HCT116 (cell line): ENCODE measurements around the gene ARSB. TPM values are rescaled to one million over a fixed set of nuclear protein-coding genes. Genes with fewer than 3 reads are reported as not detected.

Experiments
- ATAC-seq: fragments of 200-7000 bp; cut with Tn5 transposase; 2 replicates; pipeline ENCODE4 v1.9.1; 2020; ENCODE audit warnings: mild to moderate bottlenecking, moderate library complexity
- BruUV-seq: library from RNA; stranded (reverse); fragments of 400-500 nt; replicated peaks from 2 replicates; lab custom pipeline; 2021; lab: Mats Ljungman, UMichigan
- CTCF ChIA-PET: fragments of 300-600 bp; sonication (Branson Sonifier 250); formaldehyde crosslinking; loops from one replicate; lab custom pipeline; 2021; ENCODE audit warnings: antibody characterized with exemption; lab: Charles Lee
- POLR2A ChIA-PET: fragments of 300-600, 350-600 bp; sonication (Branson Sonifier 250); formaldehyde crosslinking; loops from one replicate; lab custom pipeline; 2021; ENCODE audit warnings: antibody characterized with exemption; lab: Charles Lee
- RAD21 ChIA-PET, 2 experiments: fragments of 300-600 bp; sonication (Branson Sonifier 250); formaldehyde crosslinking; loops; one replicate each; lab custom pipeline; 2023; ENCODE audit warnings: low total read pairs in 2 of 2; ENCODE audit not compliant: uncharacterized antibody in 2 of 2, unreplicated experiment in 2 of 2, low non-redundant PET in 1 of 2; lab: Charles Lee
- DNase-seq: peaks from one replicate; pipeline ENCODE4 v3.0.0-alpha.2; 2010; ENCODE audit warnings: low read depth, low spot score
- H2AFZ ChIP-seq: fragments of 200-600 bp; shearing (Covaris generic), sonication (generic); 2 replicates; pipeline ENCODE4 v1.6.1; 2017; ENCODE audit warnings: low read depth, mixed run types, mixed read lengths, antibody characterized with exemption, low read length; ENCODE audit not compliant: poor library complexity, severe bottlenecking
- H3K27ac ChIP-seq: 2 replicates; pipeline ENCODE4 v1.5.1; 2012; ENCODE audit warnings: low read depth, low read length
- H3K27me3 ChIP-seq: fragments of 200-600 bp; sonication (generic); 2 replicates; pipeline ENCODE4 v1.6.1; 2016; ENCODE audit warnings: mixed run types, low read length, mixed read lengths; ENCODE audit not compliant: insufficient read depth
- H3K36me3 ChIP-seq, 2 experiments: fragments of 200-500 bp in 1 of 2; fragments of 200-600 bp in 1 of 2; sonication (Bioruptor generic) in 1 of 2; sonication (generic) in 1 of 2; 2 replicates each; pipeline versions ENCODE4 v1.5.1 to v1.6.1; 2014 to 2016; ENCODE audit warnings: low read length in 2 of 2, inconsistent platforms in 1 of 2, mixed read lengths in 1 of 2, mixed run types in 1 of 2; ENCODE audit not compliant: insufficient read depth in 2 of 2, control insufficient read depth in 1 of 2
- H3K4me1 ChIP-seq, 2 experiments: fragments of 200-600 bp in 1 of 2; sonication (generic) in 1 of 2; 2 replicates each; pipeline versions ENCODE4 v1.5.1 to v1.6.1; 2012 to 2017; ENCODE audit warnings: low read length in 2 of 2, inconsistent platforms in 1 of 2, mild to moderate bottlenecking in 1 of 2, mixed read lengths in 1 of 2, mixed run types in 1 of 2, moderate library complexity in 1 of 2; ENCODE audit not compliant: insufficient read depth in 2 of 2, control insufficient read depth in 1 of 2
- H3K4me2 ChIP-seq: fragments of 200-600 bp; sonication (generic); 2 replicates; pipeline ENCODE4 v1.6.1; 2017; ENCODE audit warnings: mixed run types, low read length, mixed read lengths
- H3K4me3 ChIP-seq, 2 experiments: fragments of 200-600 bp in 1 of 2; sonication (generic) in 1 of 2; replicated peaks in 1 of 2; 2 replicates each; pipeline ENCODE4 v1.5.1; 2011 to 2016; ENCODE audit warnings: low read length in 2 of 2, control low read depth in 1 of 2, low read depth in 1 of 2, mild to moderate bottlenecking in 1 of 2, mixed read lengths in 1 of 2, mixed run types in 1 of 2
- H3K79me2 ChIP-seq: fragments of 200-600 bp; sonication (generic); 2 replicates; pipeline ENCODE4 v1.6.1; 2017; ENCODE audit warnings: mild to moderate bottlenecking, mixed run types, low read length, moderate library complexity, mixed read lengths; ENCODE audit not compliant: insufficient read depth
- H3K9ac ChIP-seq: fragments of 200-600 bp; sonication (generic); 2 replicates; pipeline ENCODE4 v1.6.1; 2016; ENCODE audit warnings: low read length, mixed read lengths
- H3K9me2 ChIP-seq: fragments of 200-600 bp; sonication (generic), shearing (Covaris generic); 2 replicates; pipeline ENCODE4 v1.6.1; 2017; ENCODE audit warnings: mixed run types, mild to moderate bottlenecking, moderate library complexity; ENCODE audit not compliant: insufficient read depth
- H3K9me3 ChIP-seq, 2 experiments: fragments of 200-500 bp in 1 of 2; fragments of 200-600 bp in 1 of 2; sonication (Bioruptor generic) in 1 of 2; sonication (generic) in 1 of 2; 2 replicates each; pipeline ENCODE4 v1.6.1; 2014 to 2017; ENCODE audit warnings: low read length in 2 of 2, mixed read lengths in 2 of 2, inconsistent platforms in 1 of 2, low read depth in 1 of 2, mild to moderate bottlenecking in 1 of 2, mixed run types in 1 of 2, moderate library complexity in 1 of 2; ENCODE audit not compliant: control insufficient read depth in 1 of 2, insufficient read depth in 1 of 2
- H4K20me1 ChIP-seq: fragments of 200-600 bp; sonication (generic), shearing (Covaris generic); 2 replicates; pipeline ENCODE4 v1.6.1; 2017; ENCODE audit warnings: mixed run types, mild to moderate bottlenecking, moderate library complexity; ENCODE audit not compliant: insufficient read depth
- EZH2phosphoT487 ChIP-seq: fragments of 200-600 bp; IDR thresholded peaks from 2 replicates; pipeline ENCODE4 v1.6.1; 2018; ENCODE audit warnings: antibody characterized with exemption, borderline replicate concordance
- FOSL1 ChIP-seq: IDR thresholded peaks from 2 replicates; pipeline ENCODE4 v1.6.1; 2012; ENCODE audit warnings: low read depth
- RAD21 ChIP-seq: IDR thresholded peaks from 2 replicates; pipeline ENCODE4 v1.6.1; 2012; ENCODE audit warnings: low read depth, mild to moderate bottlenecking
- ZNF274 ChIP-seq: fragments of 200-500 bp; sonication (Bioruptor generic); IDR thresholded peaks from 2 replicates; pipeline ENCODE4 v1.6.1; 2014; ENCODE audit warnings: mild to moderate bottlenecking, low read depth, low read length, inconsistent platforms
- intact Hi-C: fragments of 100-400 bp; cut with micrococcal nuclease; formaldehyde crosslinking; loops from 2 replicates; pipeline ENCODE4 v1.10.0; 2022
- total RNA-seq: library from RNA; stranded (reverse); gene quantifications from one replicate; pipeline ENCODE4 v1.2.1, GENCODE V29; 2021; ENCODE audit not compliant: unreplicated experiment
- TF ChIP-seq, protein P1 (sequence below): IDR thresholded peaks from 2 replicates; pipeline ENCODE4 v1.6.1; 2012
- TF ChIP-seq, protein P2 (sequence below): IDR thresholded peaks from 2 replicates; pipeline ENCODE4 v1.6.1; 2012; ENCODE audit warnings: low read depth
- TF ChIP-seq, protein P3 (sequence below), 3 experiments: fragments of 200-600 bp in 1 of 3; sonication (generic) in 1 of 3; IDR thresholded peaks in 2 of 3; conservative IDR thresholded peaks in 1 of 3; 2 replicates each; pipeline ENCODE4 v1.5.1; 2012 to 2017; ENCODE audit warnings: low read depth in 2 of 3, low read length in 2 of 3, antibody characterized with exemption in 1 of 3, borderline replicate concordance in 1 of 3, control low read depth in 1 of 3, mild to moderate bottlenecking in 1 of 3, mixed read lengths in 1 of 3, mixed run types in 1 of 3, moderate library complexity in 1 of 3; ENCODE audit not compliant: insufficient read depth in 1 of 3

The ARSB gene
- total RNA-seq, 1 experiment from 2014 or later: 4.8 TPM

- Histone ChIP-seq H3K27me3 (no peaks in the 10 kb centered on the region), H3K9me2 (no peaks in the 10 kb centered on the region), H3K9ac (no peak overlapping the region), H3K4me1 (no peaks in the 10 kb centered on the region), H2AFZ (no peak overlapping the region), H3K79me2 (no peaks in the 10 kb centered on the region), H3K27ac (no peak overlapping the region), H3K36me3 (no peaks in the 10 kb centered on the region), H3K4me3 (no peak overlapping the region), H3K9me3 (no peaks in the 10 kb centered on the region), H3K4me2 (no peak overlapping the region), H4K20me1 (no peaks in the 10 kb centered on the region)
- TF ChIP-seq RAD21 (no peak), EZH2phosphoT487 (no peak), FOSL1 (no peak), ZNF274 (no peak)
- TF ChIP-seq, protein P1, sequence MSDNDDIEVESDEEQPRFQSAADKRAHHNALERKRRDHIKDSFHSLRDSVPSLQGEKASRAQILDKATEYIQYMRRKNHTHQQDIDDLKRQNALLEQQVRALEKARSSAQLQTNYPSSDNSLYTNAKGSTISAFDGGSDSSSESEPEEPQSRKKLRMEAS: no peak
- TF ChIP-seq, protein P2, sequence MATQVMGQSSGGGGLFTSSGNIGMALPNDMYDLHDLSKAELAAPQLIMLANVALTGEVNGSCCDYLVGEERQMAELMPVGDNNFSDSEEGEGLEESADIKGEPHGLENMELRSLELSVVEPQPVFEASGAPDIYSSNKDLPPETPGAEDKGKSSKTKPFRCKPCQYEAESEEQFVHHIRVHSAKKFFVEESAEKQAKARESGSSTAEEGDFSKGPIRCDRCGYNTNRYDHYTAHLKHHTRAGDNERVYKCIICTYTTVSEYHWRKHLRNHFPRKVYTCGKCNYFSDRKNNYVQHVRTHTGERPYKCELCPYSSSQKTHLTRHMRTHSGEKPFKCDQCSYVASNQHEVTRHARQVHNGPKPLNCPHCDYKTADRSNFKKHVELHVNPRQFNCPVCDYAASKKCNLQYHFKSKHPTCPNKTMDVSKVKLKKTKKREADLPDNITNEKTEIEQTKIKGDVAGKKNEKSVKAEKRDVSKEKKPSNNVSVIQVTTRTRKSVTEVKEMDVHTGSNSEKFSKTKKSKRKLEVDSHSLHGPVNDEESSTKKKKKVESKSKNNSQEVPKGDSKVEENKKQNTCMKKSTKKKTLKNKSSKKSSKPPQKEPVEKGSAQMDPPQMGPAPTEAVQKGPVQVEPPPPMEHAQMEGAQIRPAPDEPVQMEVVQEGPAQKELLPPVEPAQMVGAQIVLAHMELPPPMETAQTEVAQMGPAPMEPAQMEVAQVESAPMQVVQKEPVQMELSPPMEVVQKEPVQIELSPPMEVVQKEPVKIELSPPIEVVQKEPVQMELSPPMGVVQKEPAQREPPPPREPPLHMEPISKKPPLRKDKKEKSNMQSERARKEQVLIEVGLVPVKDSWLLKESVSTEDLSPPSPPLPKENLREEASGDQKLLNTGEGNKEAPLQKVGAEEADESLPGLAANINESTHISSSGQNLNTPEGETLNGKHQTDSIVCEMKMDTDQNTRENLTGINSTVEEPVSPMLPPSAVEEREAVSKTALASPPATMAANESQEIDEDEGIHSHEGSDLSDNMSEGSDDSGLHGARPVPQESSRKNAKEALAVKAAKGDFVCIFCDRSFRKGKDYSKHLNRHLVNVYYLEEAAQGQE: no peak
- TF ChIP-seq, protein P3, sequence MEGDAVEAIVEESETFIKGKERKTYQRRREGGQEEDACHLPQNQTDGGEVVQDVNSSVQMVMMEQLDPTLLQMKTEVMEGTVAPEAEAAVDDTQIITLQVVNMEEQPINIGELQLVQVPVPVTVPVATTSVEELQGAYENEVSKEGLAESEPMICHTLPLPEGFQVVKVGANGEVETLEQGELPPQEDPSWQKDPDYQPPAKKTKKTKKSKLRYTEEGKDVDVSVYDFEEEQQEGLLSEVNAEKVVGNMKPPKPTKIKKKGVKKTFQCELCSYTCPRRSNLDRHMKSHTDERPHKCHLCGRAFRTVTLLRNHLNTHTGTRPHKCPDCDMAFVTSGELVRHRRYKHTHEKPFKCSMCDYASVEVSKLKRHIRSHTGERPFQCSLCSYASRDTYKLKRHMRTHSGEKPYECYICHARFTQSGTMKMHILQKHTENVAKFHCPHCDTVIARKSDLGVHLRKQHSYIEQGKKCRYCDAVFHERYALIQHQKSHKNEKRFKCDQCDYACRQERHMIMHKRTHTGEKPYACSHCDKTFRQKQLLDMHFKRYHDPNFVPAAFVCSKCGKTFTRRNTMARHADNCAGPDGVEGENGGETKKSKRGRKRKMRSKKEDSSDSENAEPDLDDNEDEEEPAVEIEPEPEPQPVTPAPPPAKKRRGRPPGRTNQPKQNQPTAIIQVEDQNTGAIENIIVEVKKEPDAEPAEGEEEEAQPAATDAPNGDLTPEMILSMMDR (IDR thresholded peaks at IDR 0.05 in 2 of 3, conservative IDR thresholded peaks at IDR 0.05 in 1 of 3; ENCODE audit: borderline replicate concordance in 1 of 3, insufficient read depth in 1 of 3, low read depth in 2 of 3, low read length in 2 of 3): 0 out of 6 replicates have a peak, but pooled peaks of 2 of the 3 experiments have one; percentile 9 to 11
- DNase-seq (no peak), ATAC-seq (peak; percentile 57)
- ChIA-PET CTCF (interaction anchor here (1.6 to 2.1 kb wide), 2 partner anchors 14 to 121 kb away, joined by 3 to 10 read pairs; no protein-coding TSS in a partner anchor), RAD21 (no interaction called here), POLR2A (no interaction called here)
- no TSS peak for BruUV-seq
- intact Hi-C loops: no loop called here
Observed at GRCh38 chr5:79011219-79011836, 26.2 kb upstream of the ARSB start.
